ENCODE data around the gene CRACR2B. TPM values are rescaled to one million over a fixed set of nuclear protein-coding genes. Genes with fewer than 3 reads are reported as not detected.

Gene CRACR2B
- total RNA-seq (2021; fragmentation: NEBNext Ultra II Directional; extraction: Animal tissue kit (Norgen Biotek cat#: 25700)) (26.4 and 29.3 TPM in 2 replicates), polyA plus RNA-seq (2011; rRNA removed) (18.2 and 34.9 TPM in 2 replicates), polyA minus RNA-seq (2011; rRNA and poly(A)+ RNA removed) (2.3 and 2.9 TPM in 2 replicates)
- 27.3 TPM for polyA plus RNA-seq (2011; cell fraction: cytosol; rRNA removed)
- 119 TPM for polyA plus RNA-seq (2011; cell fraction: nucleus; rRNA removed)
- 11.5 to 25.5 TPM (median 19.6 TPM) in 4 replicates for polyA plus RNA-seq (2012, experiment 1 of 2)
- 13.0 TPM for polyA plus RNA-seq (2012, experiment 2 of 2)
- 19.0 TPM for polyA plus RNA-seq (2013, experiment 1 of 2)
- polyA plus RNA-seq (2013, experiment 2 of 2): 17.3 TPM
- polyA minus RNA-seq (2011; cell fraction: cytosol; rRNA and poly(A)+ RNA removed): 10.1 TPM
- 19.8 TPM for polyA minus RNA-seq (2011; cell fraction: nucleus; rRNA and poly(A)+ RNA removed)
- long read RNA-seq, experiment 1, partial matches to known transcripts: 8 of 16 reads
- long read RNA-seq, experiment 1, other reads (novel, unspliced or antisense): 3 of 16 reads
- long read RNA-seq, experiment 2, partial matches to known transcripts: 2 of 2 reads
- long read RNA-seq, experiment 2, other reads (novel, unspliced or antisense): 0 of 2 reads

GRCh38 chr11:827897-828192, at the start of gene CRACR2B:
TSS of gene CRACR2B (plus strand) at chr11:827919. CDS start at chr11:828608, 689 bp downstream.
- Histone ChIP-seq H4K91ac (replicated peaks; ENCODE audit: insufficient read length, low read length) (peak within 1 kb of the TSS; percentile 56), H3K4ac (replicated peaks; ENCODE audit: insufficient read length, low read depth, low read length) (peak within 1 kb of the TSS; percentile 48), H3K4me2 (ENCODE audit: insufficient read depth in 1 of 2, low read depth in 2 of 2, low read length in 2 of 2) (peak within 1 kb of the TSS; percentile 84 to 99), H3K27ac (ENCODE audit: low read depth, low read length) (peak within 1 kb of the TSS; percentile 56; the same call in 1 of the 2 replicates), H3K14ac (ENCODE audit: insufficient read length) (no peak within 1 kb of the TSS), H4K20me1 (replicated peaks in 1 of 2; ENCODE audit: control insufficient read depth in 1 of 2, insufficient read depth in 2 of 2, low read length in 2 of 2) (peaks cover 2 to 8% of the 10 kb centered on the region in 2 experiments), H2AK5ac (ENCODE audit: low read depth, low read length) (peak within 1 kb of the TSS; percentile 48; the same call in 1 of the 2 replicates), H3K9me3 (ENCODE audit: insufficient read depth in 2 of 2, low read depth in 1 of 2, low read length in 1 of 2) (no peaks in the 10 kb centered on the region), H2BK20ac (ENCODE audit: low read length) (peak within 1 kb of the TSS; percentile 86; the same call in 1 of the 2 replicates), H2BK120ac (replicated peaks; ENCODE audit: low read depth, low read length) (peak within 1 kb of the TSS; percentile 60), H3K4me1 (replicated peaks in 1 of 4; ENCODE audit: control insufficient read depth in 3 of 4, insufficient read depth in 4 of 4, low read length in 3 of 4) (peaks cover 0 to 45% (median 40%) of the 10 kb centered on the region in 4 experiments; a peak in 6 of 7 replicates), H3K4me3 (ENCODE audit: extremely low read depth in 1 of 4, insufficient read depth in 2 of 4, low read depth in 3 of 4, low read length in 4 of 4) (peak within 1 kb of the TSS; percentile 42 to 63 (median 58)), H2BK15ac (ENCODE audit: low read length) (peak within 1 kb of the TSS; percentile 92), H3K9ac (replicated peaks in 1 of 4; ENCODE audit: extremely low read depth in 1 of 4, low read depth in 3 of 4, low read length in 3 of 4) (peak within 1 kb of the TSS in 3 of 4 experiments; percentile 40 to 54 (median 50); a peak in 5 of 7 replicates), H3K27me3 (replicated peaks in 1 of 4; ENCODE audit: control insufficient read depth in 3 of 4, extremely low read depth in 1 of 4, insufficient read depth in 3 of 4, low read length in 3 of 4) (peaks cover 6 to 41% (median 31%) of the 10 kb centered on the region in 4 experiments), H3K18ac (ENCODE audit: extremely low read depth, low read length) (peak within 1 kb of the TSS; percentile 95), H2BK5ac (ENCODE audit: low read depth, low read length) (peak within 1 kb of the TSS; percentile 88; the same call in 1 of the 2 replicates), H2AFZ (ENCODE audit: low read length) (no peak within 1 kb of the TSS; the same call in 1 of the 2 replicates), H3K56ac (replicated peaks; ENCODE audit: insufficient read length, low read depth, low read length) (no peak within 1 kb of the TSS), H2BK12ac (ENCODE audit: low read depth, low read length) (peak within 1 kb of the TSS; percentile 92; the same call in 1 of the 2 replicates), H3K79me1 (ENCODE audit: low read depth, low read length) (no peaks in the 10 kb centered on the region; the same call in 1 of the 2 replicates), H3K36me3 (ENCODE audit: control insufficient read depth in 2 of 4, insufficient read depth in 4 of 4, low read length in 3 of 4) (peaks cover 0 to 10% (median 1%) of the 10 kb centered on the region in 4 experiments; a peak in 1 of 8 replicates), H4K5ac (ENCODE audit: insufficient read length, low read depth, low read length) (peak within 1 kb of the TSS; percentile 53), H3K23ac (ENCODE audit: insufficient read length) (no peak within 1 kb of the TSS), H3K23me2 (ENCODE audit: low read depth, low read length) (peaks cover 30% of the 10 kb centered on the region), H3K79me2 (ENCODE audit: control insufficient read depth in 1 of 2, insufficient read depth in 2 of 2, low read length in 2 of 2) (no peaks in the 10 kb centered on the region), H4K8ac (ENCODE audit: extremely low read depth, insufficient read depth, low read length) (peak within 1 kb of the TSS; percentile 86)
- 37% methylated on average over 3 of the region's 5 CpGs; no CpG with 5 or more reads in 1 of the 2 experiments for WGBS, 2 experiments (ENCODE audit: extremely low coverage in 1 of 2, insufficient coverage in 1 of 2, insufficient read length in 1 of 2, insufficient replicate concordance in 2 of 2, low coverage in 1 of 2, low lambda C conversion rate in 2 of 2, missing lambda C conversion rate in 1 of 2)
- DNase-seq (ENCODE audit: low read depth in 1 of 2, low spot score in 2 of 2): no peak
- no peak for FAIRE-seq
- CTCF ChIA-PET (ENCODE audit: partially characterized antibody): interaction anchor here (2.1 to 3.5 kb wide), 2 partner anchors 11 to 20 kb away, joined by 7 to 26 read pairs; no protein-coding TSS in a partner anchor
- TF ChIP-seq PHF8 (conservative IDR thresholded peaks at IDR 0.05; ENCODE audit: low read depth, low read length): no peak
- no peak for TF ChIP-seq NRF1 (IDR thresholded peaks at IDR 0.05; ENCODE audit: low read depth, low read length)
- TF ChIP-seq KDM5A (IDR thresholded peaks at IDR 0.05; ENCODE audit: low read length): no peak
- no peak for TF ChIP-seq SRF (IDR thresholded peaks at IDR 0.05; ENCODE audit: low read depth, low read length)
- POLR2A ChIA-PET (ENCODE audit: partially characterized antibody): interaction anchor here (1.0 to 53.0 kb wide), 3 partner anchors 2 to 44 kb away, joined by 3 to 1917 read pairs (median 1917); partner anchors contain the start of genes CD151, CEND1, CRACR2B and PIDD1

All from H1 (cell line).